Measurements from ENCODE around the gene CDH24.

Gene CDH24

DNA sequence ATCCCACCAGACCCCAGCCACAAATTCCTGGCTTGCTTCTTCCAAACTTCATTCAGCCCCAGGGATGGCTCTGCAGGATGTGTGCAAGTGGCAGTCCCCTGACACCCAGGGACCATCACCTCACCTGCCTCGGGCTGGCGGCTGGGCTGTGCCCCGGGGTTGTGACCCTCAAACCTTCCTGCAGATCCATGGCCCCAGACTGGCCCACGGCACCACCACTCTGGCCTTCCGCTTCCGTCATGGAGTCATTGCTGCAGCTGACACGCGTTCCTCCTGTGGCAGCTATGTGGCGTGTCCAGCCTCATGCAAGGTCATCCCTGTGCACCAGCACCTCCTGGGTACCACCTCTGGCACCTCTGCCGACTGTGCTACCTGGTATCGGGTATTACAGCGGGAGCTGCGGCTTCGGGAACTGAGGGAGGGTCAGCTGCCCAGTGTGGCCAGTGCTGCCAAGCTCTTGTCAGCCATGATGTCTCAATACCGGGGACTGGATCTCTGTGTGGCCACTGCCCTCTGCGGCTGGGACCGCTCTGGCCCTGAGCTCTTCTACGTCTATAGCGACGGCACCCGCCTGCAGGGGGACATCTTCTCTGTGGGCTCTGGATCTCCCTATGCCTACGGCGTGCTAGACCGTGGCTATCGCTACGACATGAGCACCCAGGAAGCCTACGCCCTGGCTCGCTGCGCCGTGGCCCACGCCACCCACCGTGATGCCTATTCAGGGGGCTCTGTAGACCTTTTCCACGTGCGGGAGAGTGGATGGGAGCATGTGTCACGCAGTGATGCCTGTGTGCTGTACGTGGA, 15.0 kb downstream of the CDH24 start, which contains the start of gene PSMB11:
TSS of gene PSMB11 (plus strand) at position 51 of the 804 bp plus-strand sequence. CDS start at position 65, 14 bp downstream.
- TF ChIP-seq EZH2 (optimal IDR thresholded peaks at IDR 0.05; ENCODE audit: low read depth, low read length) (no peak), EZH2phosphoT487 (IDR thresholded peaks at IDR 0.05; ENCODE audit: low read length) (no peak)
- TF ChIP-seq, protein P1, sequence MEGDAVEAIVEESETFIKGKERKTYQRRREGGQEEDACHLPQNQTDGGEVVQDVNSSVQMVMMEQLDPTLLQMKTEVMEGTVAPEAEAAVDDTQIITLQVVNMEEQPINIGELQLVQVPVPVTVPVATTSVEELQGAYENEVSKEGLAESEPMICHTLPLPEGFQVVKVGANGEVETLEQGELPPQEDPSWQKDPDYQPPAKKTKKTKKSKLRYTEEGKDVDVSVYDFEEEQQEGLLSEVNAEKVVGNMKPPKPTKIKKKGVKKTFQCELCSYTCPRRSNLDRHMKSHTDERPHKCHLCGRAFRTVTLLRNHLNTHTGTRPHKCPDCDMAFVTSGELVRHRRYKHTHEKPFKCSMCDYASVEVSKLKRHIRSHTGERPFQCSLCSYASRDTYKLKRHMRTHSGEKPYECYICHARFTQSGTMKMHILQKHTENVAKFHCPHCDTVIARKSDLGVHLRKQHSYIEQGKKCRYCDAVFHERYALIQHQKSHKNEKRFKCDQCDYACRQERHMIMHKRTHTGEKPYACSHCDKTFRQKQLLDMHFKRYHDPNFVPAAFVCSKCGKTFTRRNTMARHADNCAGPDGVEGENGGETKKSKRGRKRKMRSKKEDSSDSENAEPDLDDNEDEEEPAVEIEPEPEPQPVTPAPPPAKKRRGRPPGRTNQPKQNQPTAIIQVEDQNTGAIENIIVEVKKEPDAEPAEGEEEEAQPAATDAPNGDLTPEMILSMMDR (IDR thresholded peaks at IDR 0.05; ENCODE audit: low read length): no peak
- no peaks in the 10 kb centered on the region for H4K20me1 ChIP-seq (ENCODE audit: insufficient read depth, low read length)
- H3K27me3 ChIP-seq (replicated peaks; ENCODE audit: insufficient read depth, low read length): no peaks in the 10 kb centered on the region
- H3K36me3 ChIP-seq (replicated peaks; ENCODE audit: insufficient read depth, low read length): no peaks in the 10 kb centered on the region
- H3K27ac ChIP-seq (ENCODE audit: low read length): no peak within 1 kb of the TSS
- no peak within 1 kb of the TSS for H3K4me2 ChIP-seq (ENCODE audit: low read depth, low read length)
- H2AFZ ChIP-seq (ENCODE audit: low read length): no peak within 1 kb of the TSS
- no peaks in the 10 kb centered on the region for H3K4me1 ChIP-seq (ENCODE audit: low read length)
- DNase-seq: no peak
- H3F3A ChIP-seq (ENCODE audit: insufficient read depth, low read length): no peaks in the 10 kb centered on the region
- H3K9me3 ChIP-seq (replicated peaks; ENCODE audit: insufficient read depth, low read length): no peaks in the 10 kb centered on the region
- no peaks in the 10 kb centered on the region for H3K79me2 ChIP-seq (ENCODE audit: low read length)
- H3K9me2 ChIP-seq (replicated peaks; ENCODE audit: insufficient read depth, low read length): no peaks in the 10 kb centered on the region
- H3K4me3 ChIP-seq (ENCODE audit: low read length): no peak within 1 kb of the TSS
- no peak within 1 kb of the TSS for H3K9ac ChIP-seq (ENCODE audit: low read length)

DNA sequence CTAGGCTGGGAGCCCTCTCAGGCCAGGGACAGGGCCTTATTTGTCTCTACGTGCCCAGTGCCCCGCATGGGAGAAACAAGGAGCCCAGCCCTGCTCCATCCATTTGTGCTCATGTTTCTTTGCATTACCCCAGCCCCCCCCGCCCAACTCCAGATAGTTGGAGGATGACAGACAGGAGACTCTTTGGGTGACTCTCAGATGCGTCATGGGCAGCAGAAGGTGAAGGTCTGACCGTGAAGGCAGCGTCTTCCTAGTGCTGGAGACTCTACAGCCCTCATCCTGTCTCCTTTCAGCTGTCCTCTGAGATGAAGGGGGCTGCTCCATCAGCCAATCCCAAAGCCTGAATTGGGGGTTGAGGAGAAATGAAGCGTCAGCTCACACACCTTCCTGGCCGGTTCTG, 15.6 kb downstream of the CDH24 start:
- no peaks in the 10 kb centered on the region for H3K27me3 ChIP-seq (replicated peaks; ENCODE audit: insufficient read depth, low read length)
- TF ChIP-seq EZH2 (optimal IDR thresholded peaks at IDR 0.05; ENCODE audit: low read depth, low read length) (no peak), EZH2phosphoT487 (IDR thresholded peaks at IDR 0.05; ENCODE audit: low read length) (no peak)
- TF ChIP-seq, protein P1 (IDR thresholded peaks at IDR 0.05; ENCODE audit: low read length): no peak
- H3K9me2 ChIP-seq (replicated peaks; ENCODE audit: insufficient read depth, low read length): no peaks in the 10 kb centered on the region
- no peaks in the 10 kb centered on the region for H4K20me1 ChIP-seq (ENCODE audit: insufficient read depth, low read length)
- H3K27ac ChIP-seq (ENCODE audit: low read length): no peak overlapping the region
- H3K79me2 ChIP-seq (ENCODE audit: low read length): no peaks in the 10 kb centered on the region
- H3K9me3 ChIP-seq (replicated peaks; ENCODE audit: insufficient read depth, low read length): no peaks in the 10 kb centered on the region
- H3K4me1 ChIP-seq (ENCODE audit: low read length): no peaks in the 10 kb centered on the region
- H2AFZ ChIP-seq (ENCODE audit: low read length): no peak overlapping the region
- no peak overlapping the region for H3K4me3 ChIP-seq (ENCODE audit: low read length)
- no peak for DNase-seq
- no peak overlapping the region for H3K4me2 ChIP-seq (ENCODE audit: low read depth, low read length)
- H3F3A ChIP-seq (ENCODE audit: insufficient read depth, low read length): no peaks in the 10 kb centered on the region
- no peaks in the 10 kb centered on the region for H3K36me3 ChIP-seq (replicated peaks; ENCODE audit: insufficient read depth, low read length)
- no peak overlapping the region for H3K9ac ChIP-seq (ENCODE audit: low read length)

DNA sequence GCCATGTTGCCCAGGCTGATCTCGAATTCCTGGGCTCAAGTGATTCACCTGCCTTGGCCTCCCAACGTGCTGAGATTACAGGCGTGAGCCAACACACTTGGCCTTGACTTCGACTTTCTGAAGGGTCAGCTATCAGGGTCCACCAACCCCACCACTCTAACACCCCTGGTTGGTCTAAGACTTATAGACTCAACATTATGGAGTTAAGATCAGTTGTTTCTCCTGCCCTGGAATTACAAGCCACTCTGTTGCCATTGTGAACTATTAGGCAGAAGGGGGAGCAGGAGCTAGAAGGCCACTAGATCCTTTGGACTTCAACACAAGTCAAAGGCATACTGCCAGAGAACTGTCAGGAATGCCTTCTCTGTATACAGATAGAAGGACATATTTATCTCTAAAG, 17.2 kb downstream of the CDH24 start:
- Histone ChIP-seq H3K36me3 (replicated peaks; ENCODE audit: insufficient read depth, low read length) (no peaks in the 10 kb centered on the region), H3K4me3 (ENCODE audit: low read length) (no peak overlapping the region), H3K27me3 (replicated peaks; ENCODE audit: insufficient read depth, low read length) (no peaks in the 10 kb centered on the region), H4K20me1 (ENCODE audit: insufficient read depth, low read length) (no peaks in the 10 kb centered on the region), H3K79me2 (ENCODE audit: low read length) (no peaks in the 10 kb centered on the region), H3F3A (ENCODE audit: insufficient read depth, low read length) (no peaks in the 10 kb centered on the region), H3K4me1 (ENCODE audit: low read length) (no peaks in the 10 kb centered on the region), H3K9ac (ENCODE audit: low read length) (no peak overlapping the region), H3K27ac (ENCODE audit: low read length) (no peak overlapping the region), H3K9me2 (replicated peaks; ENCODE audit: insufficient read depth, low read length) (no peaks in the 10 kb centered on the region), H2AFZ (ENCODE audit: low read length) (no peak overlapping the region), H3K9me3 (replicated peaks; ENCODE audit: insufficient read depth, low read length) (no peaks in the 10 kb centered on the region), H3K4me2 (ENCODE audit: low read depth, low read length) (no peak overlapping the region)
- TF ChIP-seq, protein P1 (IDR thresholded peaks at IDR 0.05; ENCODE audit: low read length): no peak
- TF ChIP-seq EZH2 (optimal IDR thresholded peaks at IDR 0.05; ENCODE audit: low read depth, low read length) (no peak), EZH2phosphoT487 (IDR thresholded peaks at IDR 0.05; ENCODE audit: low read length) (no peak)
- DNase-seq: no peak
